PC-9 (cell line): Measurements from ENCODE around the gene NRAS. TPM values are rescaled to one million over a fixed set of nuclear protein-coding genes. Genes with fewer than 3 reads are reported as not detected.

Experiments
- BruUV-seq: library from RNA; stranded (reverse); fragments of 400-500 nt; replicated peaks from 2 replicates; lab custom pipeline; 2021; lab: Mats Ljungman, UMichigan
- CTCF ChIA-PET: fragments of 300-600 bp; sonication (Branson Sonifier 250); formaldehyde crosslinking; loops from one replicate; lab custom pipeline; 2022; ENCODE audit warnings: antibody characterized with exemption; lab: Charles Lee
- POLR2A ChIA-PET: fragments of 300-600 bp; sonication (Branson Sonifier 250); formaldehyde crosslinking; loops from one replicate; lab custom pipeline; 2022; ENCODE audit warnings: antibody characterized with exemption; ENCODE audit not compliant: unreplicated experiment; lab: Charles Lee
- DNase-seq, 2 experiments: peaks; one replicate each; pipeline versions ENCODE4 v3.0.0 to v3.0.0-alpha.2; 2015 to 2022; ENCODE audit warnings: mixed read lengths in 1 of 2
- H2AFZ ChIP-seq: fragments of 200-600 bp; sonication (generic); 2 replicates; pipeline ENCODE4 v1.8.1; 2017; ENCODE audit warnings: antibody characterized with exemption
- H3F3A ChIP-seq: fragments of 200-600 bp; sonication (generic); 2 replicates; pipeline ENCODE4 v1.8.1; 2017; ENCODE audit warnings: antibody characterized with exemption, mild to moderate bottlenecking, low read depth; ENCODE audit not compliant: insufficient read depth
- H3K27ac ChIP-seq: fragments of 200-600 bp; sonication (generic); 2 replicates; pipeline ENCODE4 v1.6.1; 2016; ENCODE audit warnings: mixed run types
- H3K27me3 ChIP-seq: fragments of 200-600 bp; sonication (generic); 2 replicates; pipeline ENCODE4 v1.6.1; 2016; ENCODE audit warnings: low read depth, mixed run types; ENCODE audit not compliant: insufficient read depth
- H3K36me3 ChIP-seq: fragments of 200-600 bp; sonication (generic); 2 replicates; pipeline ENCODE4 v1.6.1; 2016; ENCODE audit warnings: low read depth, mixed run types
- H3K4me1 ChIP-seq: fragments of 200-600 bp; sonication (generic); replicated peaks from 2 replicates; pipeline ENCODE4 v1.6.1; 2016; ENCODE audit warnings: mixed run types; ENCODE audit not compliant: insufficient read depth
- H3K4me2 ChIP-seq: fragments of 200-600 bp; sonication (generic); 2 replicates; pipeline ENCODE4 v1.6.1; 2017; ENCODE audit warnings: mixed run types
- H3K4me3 ChIP-seq: fragments of 200-600 bp; sonication (generic); 2 replicates; pipeline ENCODE4 v1.6.1; 2016; ENCODE audit warnings: mixed run types
- H3K79me2 ChIP-seq: fragments of 200-600 bp; sonication (generic); 2 replicates; pipeline ENCODE4 v1.6.1; 2017; ENCODE audit warnings: low read depth, mixed run types
- H3K9me2 ChIP-seq: fragments of 200-600 bp; sonication (generic); 2 replicates; pipeline ENCODE4 v1.8.1; 2017; ENCODE audit warnings: mild to moderate bottlenecking; ENCODE audit not compliant: insufficient read depth
- H3K9me3 ChIP-seq: fragments of 200-600 bp; sonication (generic); 2 replicates; pipeline ENCODE4 v1.8.1; 2016; ENCODE audit warnings: low read depth; ENCODE audit not compliant: insufficient read depth
- H4K20me1 ChIP-seq: fragments of 200-600 bp; sonication (generic); 2 replicates; pipeline ENCODE4 v1.8.1; 2017; ENCODE audit not compliant: insufficient read depth
- CTCF ChIP-seq: fragments of 200-600 bp; sonication (generic); conservative IDR thresholded peaks from 2 replicates; pipeline ENCODE4 v1.6.1; 2017; ENCODE audit warnings: mixed run types, antibody characterized with exemption, mild to moderate bottlenecking, moderate library complexity
- EZH2 ChIP-seq: fragments of 200-600 bp; sonication (generic); IDR thresholded peaks from 2 replicates; pipeline ENCODE4 v1.8.0; 2017; ENCODE audit warnings: antibody characterized with exemption, low read depth
- intact Hi-C: fragments of 100-400 bp; cut with micrococcal nuclease; formaldehyde crosslinking; loops from one replicate; pipeline ENCODE4 v1.10.0; 2022; ENCODE audit not compliant: unreplicated experiment
- total RNA-seq: library from RNA; stranded (reverse); gene quantifications from 2 replicates; pipeline ENCODE4 v1.2.3, GENCODE V29; 2021

NRAS gene
- total RNA-seq, 1 experiment from 2014 or later = 37.8 TPM

GRCh38 chr1:114677691-114678090 lies 38.9 kb downstream of the NRAS start:
- Histone ChIP-seq H4K20me1 (no peaks in the 10 kb centered on the region), H3K27me3 (0 out of 2 replicates have a peak, but pooled peaks cover 12% of the 10 kb centered on the region), H3K79me2 (no peaks in the 10 kb centered on the region), H3F3A (no peaks in the 10 kb centered on the region), H3K36me3 (no peaks in the 10 kb centered on the region), H3K4me2 (no peak overlapping the region), H2AFZ (no peak overlapping the region), H3K4me3 (no peak overlapping the region), H3K9me3 (no peaks in the 10 kb centered on the region), H3K27ac (no peak overlapping the region), H3K9me2 (no peaks in the 10 kb centered on the region), H3K4me1 (no peaks in the 10 kb centered on the region)
- ChIA-PET POLR2A (no interaction called here), CTCF (no interaction called here)
- TF ChIP-seq EZH2 = no peak
- no peak for TF ChIP-seq CTCF
- no TSS peak for BruUV-seq
- no peak for DNase-seq
- intact Hi-C loops = no loop called here

- Histone ChIP-seq H3K4me3 (no peak overlapping the region), H3F3A (no peaks in the 10 kb centered on the region), H4K20me1 (no peaks in the 10 kb centered on the region), H3K4me2 (no peak overlapping the region), H2AFZ (no peak overlapping the region), H3K4me1 (peaks cover 3% of the 10 kb centered on the region; the same call in 1 of the 2 replicates), H3K27ac (no peak overlapping the region), H3K9me3 (no peaks in the 10 kb centered on the region), H3K9me2 (no peaks in the 10 kb centered on the region), H3K27me3 (0 out of 2 replicates have a peak, but pooled peaks cover 12% of the 10 kb centered on the region), H3K79me2 (no peaks in the 10 kb centered on the region), H3K36me3 (no peaks in the 10 kb centered on the region)
- TF ChIP-seq CTCF = no peak
- no peak for TF ChIP-seq EZH2
- BruUV-seq = no TSS peak
- POLR2A ChIA-PET = no interaction called here
- DNase-seq = no peak
- CTCF ChIA-PET = no interaction called here
- intact Hi-C loops = no loop called here
Measured at GRCh38 chr1:114676115-114676514, 40.5 kb downstream of the NRAS start.

GRCh38 chr1:114671939-114672275 lies 44.7 kb downstream of the NRAS start:
- H3K27me3 ChIP-seq = 0 out of 2 replicates have a peak, but pooled peaks cover 9% of the 10 kb centered on the region
- intact Hi-C loops = loop anchor here (5.0 kb wide), 1 partner anchor 90 kb away; the partner anchor contains the start of gene BCAS2
- no peak overlapping the region for H3K4me3 ChIP-seq
- no peaks in the 10 kb centered on the region for H3K79me2 ChIP-seq
- DNase-seq = no peak
- BruUV-seq = no TSS peak
- H3K9me2 ChIP-seq = no peaks in the 10 kb centered on the region
- no peaks in the 10 kb centered on the region for H3K9me3 ChIP-seq
- no peak for TF ChIP-seq CTCF
- no peak for TF ChIP-seq EZH2
- H4K20me1 ChIP-seq = no peaks in the 10 kb centered on the region
- H3K27ac ChIP-seq = no peak overlapping the region
- H3K4me2 ChIP-seq = no peak overlapping the region
- H3K4me1 ChIP-seq = peaks cover 15% of the 10 kb centered on the region
- ChIA-PET POLR2A (no interaction called here), CTCF (interaction anchor here (0.6 kb wide), 1 partner anchor 724 kb away, joined by 4 read pairs; no protein-coding TSS in a partner anchor)
- no peaks in the 10 kb centered on the region for H3K36me3 ChIP-seq
- no peak overlapping the region for H2AFZ ChIP-seq
- H3F3A ChIP-seq = peaks cover 4% of the 10 kb centered on the region; the same call in 1 of the 2 replicates
